Measurements from ENCODE around the gene TMEM54. TPM values are rescaled to one million over a fixed set of nuclear protein-coding genes. Genes with fewer than 3 reads are reported as not detected.

TMEM54 gene
- total and polyA plus RNA-seq, 7 experiments from 2014 or later, result not detected

DNA sequence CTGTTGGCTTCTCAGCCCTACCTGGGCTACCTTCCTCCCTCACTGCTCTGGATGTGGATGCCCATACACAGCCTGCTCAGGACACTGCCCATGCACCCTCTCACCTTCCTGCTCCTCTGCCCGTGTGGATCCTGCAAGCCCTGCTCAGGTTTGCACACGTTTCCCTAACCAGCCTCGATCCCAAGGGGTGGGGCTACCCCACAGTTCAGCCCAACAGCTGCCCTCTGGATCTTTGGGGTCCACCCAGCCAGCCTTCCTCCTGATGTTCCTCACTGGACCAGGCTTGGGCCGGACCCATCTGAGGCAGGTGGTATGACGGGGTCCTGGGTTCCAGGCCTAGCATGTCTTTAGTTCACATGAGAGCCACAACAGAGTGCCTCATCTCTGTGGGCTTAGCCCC lies 4.7 kb downstream of the TMEM54 start:
- no peak overlapping the region for H3K27ac ChIP-seq (ENCODE audit: low read depth, low read length)
- peaks cover 0 to 3% (median 0%) of the 10 kb centered on the region in 5 donors for H3K36me3 Mint-ChIP-seq
- no peaks in the 10 kb centered on the region for H3K36me3 ChIP-seq (ENCODE audit: control insufficient read depth in 2 of 3, insufficient read depth in 3 of 3, low read length in 3 of 3)
- ATAC-seq (no peak), DNase-seq (no peak)
- H3K4me3 Mint-ChIP-seq, result no peak overlapping the region
- no peak overlapping the region for H3K27ac Mint-ChIP-seq
- no peaks in the 10 kb centered on the region for H3K9me3 ChIP-seq (ENCODE audit: control insufficient read depth in 2 of 3, low read length in 3 of 3)
- H3K27me3 ChIP-seq (ENCODE audit: control insufficient read depth in 2 of 2, insufficient read depth in 2 of 2, low read length in 2 of 2), result peaks cover 0 to 26% of the 10 kb centered on the region in 2 donors
- peaks cover 0 to 2% (median 0%) of the 10 kb centered on the region in 11 donors for H3K9me3 Mint-ChIP-seq
- H3K4me1 Mint-ChIP-seq, result peaks cover 8 to 16% (median 11%) of the 10 kb centered on the region in 7 donors
- CTCF ChIA-PET, result no interaction called here
- H3K4me1 ChIP-seq (ENCODE audit: control insufficient read depth in 2 of 2, insufficient read depth in 2 of 2, low read length in 2 of 2), result peaks cover 0 to 5% of the 10 kb centered on the region in 2 donors
- H3K4me3 ChIP-seq (ENCODE audit: low read length), result no peak overlapping the region
- intact Hi-C loops (cut with micrococcal nuclease), result no loop called here
- H3K27me3 Mint-ChIP-seq, result peaks cover 46 to 62% (median 51%) of the 10 kb centered on the region in 5 donors
- POLR2A ChIA-PET, result no interaction called here

DNA sequence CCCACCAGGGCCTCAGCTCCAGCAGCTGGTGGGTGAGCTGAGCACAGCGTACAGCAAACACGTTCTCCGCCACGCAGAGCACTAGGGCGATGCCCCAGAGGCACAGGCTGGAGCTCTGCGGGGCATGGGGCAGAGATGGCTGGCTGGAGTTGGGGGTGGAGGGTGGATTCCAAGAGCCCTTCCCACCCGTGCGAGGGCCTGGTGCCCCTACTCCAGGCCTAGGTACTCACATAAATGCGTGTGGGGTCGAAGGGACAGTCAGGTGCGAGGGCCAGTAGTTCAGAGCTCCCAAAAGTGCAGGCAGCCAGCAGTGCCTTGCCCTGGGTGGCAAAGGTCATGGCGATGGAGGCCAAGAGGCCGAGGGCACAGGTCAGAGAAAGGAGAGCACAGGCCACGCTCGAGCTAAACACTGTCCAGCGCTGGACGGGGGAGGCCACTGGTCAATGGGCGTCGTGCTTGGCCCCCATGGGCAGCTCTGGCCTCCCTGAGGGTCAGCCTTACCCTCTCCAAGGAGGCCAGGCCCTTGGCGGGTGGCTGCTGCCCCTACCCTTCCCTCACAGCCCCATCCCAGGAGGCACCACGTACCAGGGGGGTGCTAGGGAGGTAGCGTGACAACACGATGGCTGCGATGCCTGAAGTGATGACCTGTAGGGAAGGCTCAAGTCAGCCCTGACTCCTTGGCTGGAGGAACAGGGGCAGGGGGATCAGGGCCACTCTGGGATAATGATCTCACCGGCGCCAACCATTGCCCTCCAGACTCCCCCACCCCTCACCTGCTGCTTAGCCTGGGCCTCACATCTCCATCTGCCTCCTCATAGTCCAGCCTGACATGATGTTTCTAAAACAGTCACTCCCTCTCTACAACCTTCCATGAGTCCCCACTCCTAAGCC lies 5.6 kb downstream of the TMEM54 start:
- H3K36me3 ChIP-seq (ENCODE audit: control insufficient read depth in 2 of 3, insufficient read depth in 3 of 3, low read length in 3 of 3), result no peaks in the 10 kb centered on the region
- Mint-ChIP-seq H3K4me1 (peaks cover 7 to 13% (median 8%) of the 10 kb centered on the region in 7 donors), H3K9me3 (peaks cover 0 to 2% (median 0%) of the 10 kb centered on the region in 11 donors), H3K27me3 (peaks cover 54 to 67% (median 54%) of the 10 kb centered on the region in 5 donors), H3K4me3 (peak overlapping the region in 1 of 10 donors; percentile 27), H3K36me3 (peaks cover 0 to 3% (median 0%) of the 10 kb centered on the region in 5 donors), H3K27ac (no peak overlapping the region)
- DNase-seq, result no peak
- no peak overlapping the region for H3K4me3 ChIP-seq (ENCODE audit: low read length)
- no peak overlapping the region for H3K27ac ChIP-seq (ENCODE audit: low read depth, low read length)
- H3K9me3 ChIP-seq (ENCODE audit: control insufficient read depth in 2 of 3, low read length in 3 of 3), result no peaks in the 10 kb centered on the region
- intact Hi-C loops (cut with micrococcal nuclease), result no loop called here
- POLR2A ChIA-PET, result no interaction called here
- H3K4me1 ChIP-seq (ENCODE audit: control insufficient read depth in 2 of 2, insufficient read depth in 2 of 2, low read length in 2 of 2), result peaks cover 0 to 2% of the 10 kb centered on the region in 2 donors
- ATAC-seq, result no peak
- CTCF ChIA-PET, result interaction anchor here (1.1 kb wide), 1 partner anchor 34 kb away, joined by 3 read pairs; no protein-coding TSS in a partner anchor
- peaks cover 0 to 30% of the 10 kb centered on the region in 2 donors for H3K27me3 ChIP-seq (ENCODE audit: control insufficient read depth in 2 of 2, insufficient read depth in 2 of 2, low read length in 2 of 2)

DNA sequence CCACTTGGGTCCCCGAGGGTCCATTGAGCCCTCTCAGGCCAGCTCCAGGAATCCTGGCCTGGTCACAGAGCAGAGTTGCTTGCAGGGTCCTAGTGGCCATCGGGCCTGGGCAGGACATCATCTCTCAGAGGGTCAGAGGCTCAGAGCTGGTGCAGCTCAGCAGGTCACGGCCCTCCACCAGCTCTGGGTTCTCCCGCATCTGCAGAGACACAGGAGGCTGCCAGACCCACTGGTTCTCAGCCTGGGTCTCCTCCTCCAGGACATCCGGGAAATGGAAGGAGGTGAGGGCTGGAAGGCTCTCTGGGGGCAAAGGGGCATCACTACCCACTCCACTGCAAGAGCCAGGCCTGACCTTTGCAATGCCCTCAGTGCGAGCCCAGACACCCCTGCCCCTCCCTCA lies 6.5 kb downstream of the TMEM54 start:
- H3K36me3 Mint-ChIP-seq, result peaks cover 0 to 3% (median 0%) of the 10 kb centered on the region in 5 donors
- H3K4me1 Mint-ChIP-seq, result peaks cover 5 to 11% (median 8%) of the 10 kb centered on the region in 7 donors
- no peak for ATAC-seq
- no peak overlapping the region for H3K27ac Mint-ChIP-seq
- H3K9me3 Mint-ChIP-seq, result peaks cover 0 to 2% (median 0%) of the 10 kb centered on the region in 11 donors
- POLR2A ChIA-PET, result no interaction called here
- CTCF ChIA-PET, result interaction anchor here (1.1 kb wide), 1 partner anchor 33 kb away, joined by 3 read pairs; no protein-coding TSS in a partner anchor
- peaks cover 0 to 22% of the 10 kb centered on the region in 2 donors for H3K27me3 ChIP-seq (ENCODE audit: control insufficient read depth in 2 of 2, insufficient read depth in 2 of 2, low read length in 2 of 2)
- no peak overlapping the region for H3K27ac ChIP-seq (ENCODE audit: low read depth, low read length)
- no peaks in the 10 kb centered on the region for H3K36me3 ChIP-seq (ENCODE audit: control insufficient read depth in 2 of 3, insufficient read depth in 3 of 3, low read length in 3 of 3)
- intact Hi-C loops (cut with micrococcal nuclease), result no loop called here
- no peak for DNase-seq
- H3K4me3 ChIP-seq (ENCODE audit: low read length), result no peak overlapping the region
- H3K27me3 Mint-ChIP-seq, result peaks cover 54 to 67% (median 59%) of the 10 kb centered on the region in 5 donors
- H3K9me3 ChIP-seq (ENCODE audit: control insufficient read depth in 2 of 3, low read length in 3 of 3), result no peaks in the 10 kb centered on the region
- no peaks in the 10 kb centered on the region for H3K4me1 ChIP-seq (ENCODE audit: control insufficient read depth in 2 of 2, insufficient read depth in 2 of 2, low read length in 2 of 2)
- H3K4me3 Mint-ChIP-seq, result no peak overlapping the region

DNA sequence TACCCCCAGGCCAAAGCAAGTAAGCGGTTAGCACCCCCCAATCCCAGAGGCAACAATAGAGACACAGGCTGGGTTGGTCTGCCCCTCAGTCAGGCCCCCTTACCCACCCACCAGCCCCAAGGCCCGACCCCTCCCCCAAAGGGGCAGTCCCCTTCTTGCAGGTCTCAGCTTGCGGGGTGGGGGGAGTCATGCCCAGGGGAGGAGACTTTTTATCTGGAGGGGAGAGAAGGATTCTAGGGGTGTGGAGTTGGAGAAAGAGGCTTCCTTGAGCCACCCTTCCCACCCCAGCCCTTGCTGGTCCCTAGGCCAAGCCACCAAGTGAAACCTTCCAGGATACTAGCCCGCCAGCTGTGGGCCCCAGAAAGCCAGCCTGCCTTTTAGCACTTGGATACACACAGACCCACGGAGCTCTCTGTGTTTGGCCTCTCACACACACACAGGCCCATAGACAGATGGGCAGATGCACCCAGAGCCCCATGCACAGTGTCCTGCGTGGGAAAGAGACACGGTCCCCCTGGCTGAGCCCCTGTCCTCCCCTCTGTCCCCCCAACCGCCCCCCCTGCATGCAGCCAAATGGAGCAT lies 7.1 kb downstream of the TMEM54 start:
- POLR2A ChIA-PET, result no interaction called here

DNA sequence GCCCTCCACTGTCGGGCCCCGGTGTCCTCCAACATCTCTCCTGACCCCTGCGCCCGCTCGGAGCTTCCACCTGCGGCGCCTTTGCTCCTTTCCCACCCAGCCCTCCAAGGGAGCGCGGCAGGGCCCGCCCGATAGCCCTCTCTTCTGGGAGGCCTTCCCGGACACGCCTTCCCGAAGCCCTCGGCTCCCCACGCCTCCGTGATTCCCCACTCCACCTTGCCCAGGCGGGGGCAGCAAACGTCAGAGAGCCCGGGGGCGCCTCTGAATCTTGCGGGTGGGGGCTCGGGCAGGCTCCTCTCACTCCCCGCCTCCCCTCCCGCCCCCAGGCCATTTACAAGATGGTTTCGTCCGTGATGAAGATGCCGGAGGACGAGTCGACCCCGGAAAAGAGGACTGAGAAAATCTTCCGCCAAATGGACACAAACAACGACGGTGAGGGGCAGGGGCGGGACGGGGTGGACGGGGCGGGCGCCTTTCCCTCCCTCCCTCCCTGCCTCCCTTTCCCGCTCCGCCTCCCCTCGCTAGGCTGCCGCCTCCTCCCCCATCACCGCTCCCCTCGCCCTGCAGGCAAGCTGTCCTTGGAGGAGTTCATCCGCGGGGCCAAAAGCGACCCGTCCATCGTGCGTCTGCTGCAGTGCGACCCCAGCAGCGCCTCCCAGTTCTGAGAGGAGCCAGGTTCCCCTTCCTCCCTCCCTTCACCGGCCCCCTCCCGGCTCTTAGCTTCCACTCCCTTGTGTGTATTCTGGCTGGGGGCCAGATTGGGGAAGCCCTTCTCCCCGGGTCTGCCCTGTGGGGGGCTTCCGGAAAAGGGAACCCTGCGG lies 7.8 kb downstream of the TMEM54 start:
- peak in 1 of 9 donors; percentile 41 for DNase-seq
- peaks cover 0 to 2% (median 0%) of the 10 kb centered on the region in 11 donors for H3K9me3 Mint-ChIP-seq
- Histone ChIP-seq H3K4me1 (ENCODE audit: control insufficient read depth in 2 of 2, insufficient read depth in 2 of 2, low read length in 2 of 2) (no peaks in the 10 kb centered on the region), H3K4me3 (ENCODE audit: low read length) (no peak overlapping the region), H3K36me3 (ENCODE audit: control insufficient read depth in 2 of 3, insufficient read depth in 3 of 3, low read length in 3 of 3) (no peaks in the 10 kb centered on the region), H3K9me3 (ENCODE audit: control insufficient read depth in 2 of 3, low read length in 3 of 3) (no peaks in the 10 kb centered on the region), H3K27ac (ENCODE audit: low read depth, low read length) (no peak overlapping the region), H3K27me3 (ENCODE audit: control insufficient read depth in 2 of 2, insufficient read depth in 2 of 2, low read length in 2 of 2) (peaks cover 0 to 22% of the 10 kb centered on the region in 2 donors)
- peak; percentile 33 for ATAC-seq
- ChIA-PET CTCF (interaction anchor here (1.2 kb wide), 1 partner anchor 402 kb away, joined by 3 read pairs; no protein-coding TSS in a partner anchor), POLR2A (no interaction called here)
- H3K36me3 Mint-ChIP-seq, result peaks cover 0 to 3% (median 0%) of the 10 kb centered on the region in 5 donors
- H3K27ac Mint-ChIP-seq, result no peak overlapping the region
- H3K4me3 Mint-ChIP-seq, result peak overlapping the region; percentile 46 to 86 (median 60)
- H3K4me1 Mint-ChIP-seq, result peaks cover 5 to 11% (median 8%) of the 10 kb centered on the region in 7 donors
- H3K27me3 Mint-ChIP-seq, result peaks cover 56 to 65% (median 59%) of the 10 kb centered on the region in 5 donors
- intact Hi-C loops (cut with micrococcal nuclease), result no loop called here

More for the DNA sequence above, 7.1 kb downstream of the TMEM54 start:
- Mint-ChIP-seq H3K4me3 (peak overlapping the region in 8 of 10 donors; percentile 47 to 86 (median 60)), H3K36me3 (peaks cover 0 to 3% (median 0%) of the 10 kb centered on the region in 5 donors), H3K27ac (no peak overlapping the region), H3K27me3 (peaks cover 57 to 67% (median 62%) of the 10 kb centered on the region in 5 donors), H3K4me1 (peaks cover 5 to 11% (median 8%) of the 10 kb centered on the region in 7 donors), H3K9me3 (peaks cover 0 to 2% (median 0%) of the 10 kb centered on the region in 11 donors)
- DNase-seq, result no peak
- H3K4me3 ChIP-seq (ENCODE audit: low read length), result no peak overlapping the region
- ATAC-seq, result no peak
- peaks cover 0 to 22% of the 10 kb centered on the region in 2 donors for H3K27me3 ChIP-seq (ENCODE audit: control insufficient read depth in 2 of 2, insufficient read depth in 2 of 2, low read length in 2 of 2)
- CTCF ChIA-PET, result no interaction called here
- intact Hi-C loops (cut with micrococcal nuclease), result no loop called here
- no peak overlapping the region for H3K27ac ChIP-seq (ENCODE audit: low read depth, low read length)
- H3K4me1 ChIP-seq (ENCODE audit: control insufficient read depth in 2 of 2, insufficient read depth in 2 of 2, low read length in 2 of 2), result no peaks in the 10 kb centered on the region
- H3K9me3 ChIP-seq (ENCODE audit: control insufficient read depth in 2 of 3, low read length in 3 of 3), result no peaks in the 10 kb centered on the region
- H3K36me3 ChIP-seq (ENCODE audit: control insufficient read depth in 2 of 3, insufficient read depth in 3 of 3, low read length in 3 of 3), result no peaks in the 10 kb centered on the region
